Mononuclear cell (primary cell): Measurements from ENCODE around the gene SSRP1. TPM values are rescaled to one million over a fixed set of nuclear protein-coding genes. Genes with fewer than 3 reads are reported as not detected.
"Not testable (repeated sequence)": the region's sequence is repeated elsewhere in the genome, so short reads cannot be mapped to it uniquely, and the experiment has no call there.

ENCODE experiments used
- H3K27me3 ChIP-seq: 2 replicates; pipeline ENCODE4 v1.6.0; 2011; ENCODE audit warnings: low read length, control low read depth; ENCODE audit not compliant: insufficient read depth
- H3K4me1 ChIP-seq: 2 replicates; pipeline ENCODE4 v1.5.1; 2011; ENCODE audit warnings: mild to moderate bottlenecking, low read length, control low read depth; ENCODE audit not compliant: insufficient read depth
- H3K4me3 ChIP-seq: 2 replicates; pipeline ENCODE4 v1.5.1; 2011; ENCODE audit warnings: mild to moderate bottlenecking, low read length, moderate library complexity
- H3K9me3 ChIP-seq: 2 replicates; pipeline ENCODE4 v1.5.1; 2011; ENCODE audit warnings: low read depth, mild to moderate bottlenecking, control low read depth, low read length
- total RNA-seq: library from RNA; depleted of rRNA; stranded (reverse); fragments of >200 nt; gene quantifications from one replicate; pipeline ENCODE4 v1.2.3, GENCODE V29; 2012

Gene SSRP1
- total RNA-seq, 1 donor, result 22.7 TPM

- Histone ChIP-seq H3K4me3 (no peak overlapping the region), H3K27me3 (no peaks in the 10 kb centered on the region), H3K9me3 (no peaks in the 10 kb centered on the region), H3K4me1 (peaks cover 16% of the 10 kb centered on the region)
Measured at GRCh38 chr11:57308426-57309060, 27.1 kb downstream of the SSRP1 start.

- Histone ChIP-seq H3K4me1 (peaks cover 16% of the 10 kb centered on the region), H3K9me3 (no peaks in the 10 kb centered on the region), H3K4me3 (no peak overlapping the region), H3K27me3 (no peaks in the 10 kb centered on the region)
Measured at GRCh38 chr11:57307666-57308270, 27.9 kb downstream of the SSRP1 start.

GRCh38 chr11:57306940-57307565, 28.6 kb downstream of the SSRP1 start:
- Histone ChIP-seq H3K4me1 (peaks cover 15% of the 10 kb centered on the region), H3K4me3 (no peak overlapping the region), H3K9me3 (no peaks in the 10 kb centered on the region), H3K27me3 (no peaks in the 10 kb centered on the region)

GRCh38 chr11:57306161-57306876, 29.4 kb downstream of the SSRP1 start:
- Histone ChIP-seq H3K4me3 (no peak overlapping the region), H3K27me3 (no peaks in the 10 kb centered on the region), H3K9me3 (no peaks in the 10 kb centered on the region), H3K4me1 (peaks cover 7% of the 10 kb centered on the region)

- H3K4me3 ChIP-seq, result no peak overlapping the region
- no peaks in the 10 kb centered on the region for H3K9me3 ChIP-seq
- H3K4me1 ChIP-seq, result no peaks in the 10 kb centered on the region
- H3K27me3 ChIP-seq, result no peaks in the 10 kb centered on the region
Measured at GRCh38 chr11:57305523-57305922, 30.2 kb downstream of the SSRP1 start.

- no peak overlapping the region for H3K4me3 ChIP-seq
- H3K27me3 ChIP-seq, result no peaks in the 10 kb centered on the region
- H3K4me1 ChIP-seq, result no peaks in the 10 kb centered on the region
- H3K9me3 ChIP-seq, result no peaks in the 10 kb centered on the region
Measured at GRCh38 chr11:57303990-57304579, 31.6 kb downstream of the SSRP1 start.

GRCh38 chr11:57303280-57303989, 32.3 kb downstream of the SSRP1 start:
- Histone ChIP-seq H3K4me3 (no peak overlapping the region), H3K9me3 (no peaks in the 10 kb centered on the region), H3K27me3 (no peaks in the 10 kb centered on the region), H3K4me1 (no peaks in the 10 kb centered on the region)

GRCh38 chr11:57302489-57302888, 33.2 kb downstream of the SSRP1 start:
- Histone ChIP-seq H3K27me3 (no peaks in the 10 kb centered on the region), H3K4me3 (no peak overlapping the region), H3K9me3 (no peaks in the 10 kb centered on the region), H3K4me1 (no peaks in the 10 kb centered on the region)

- Histone ChIP-seq H3K9me3 (no peaks in the 10 kb centered on the region), H3K4me1 (no peaks in the 10 kb centered on the region), H3K27me3 (no peaks in the 10 kb centered on the region), H3K4me3 (no peak overlapping the region)
Measured at GRCh38 chr11:57301711-57302423, 33.8 kb downstream of the SSRP1 start.

GRCh38 chr11:57300785-57301184, 34.9 kb downstream of the SSRP1 start:
- no peaks in the 10 kb centered on the region for H3K27me3 ChIP-seq
- H3K4me3 ChIP-seq, result no peak overlapping the region
- H3K9me3 ChIP-seq, result no peaks in the 10 kb centered on the region
- H3K4me1 ChIP-seq, result no peaks in the 10 kb centered on the region

GRCh38 chr11:57299150-57299737, 36.4 kb downstream of the SSRP1 start:
- H3K4me1 ChIP-seq, result no peaks in the 10 kb centered on the region
- H3K9me3 ChIP-seq, result no peaks in the 10 kb centered on the region
- H3K4me3 ChIP-seq, result no peak overlapping the region
- no peaks in the 10 kb centered on the region for H3K27me3 ChIP-seq

GRCh38 chr11:57297221-57297620, 38.5 kb downstream of the SSRP1 start:
- H3K27me3 ChIP-seq, result no peaks in the 10 kb centered on the region

GRCh38 chr11:57296205-57296604, 39.5 kb downstream of the SSRP1 start:
- H3K4me3 ChIP-seq, H3K9me3 ChIP-seq, H3K27me3 ChIP-seq, H3K4me1 ChIP-seq: not testable (repeated sequence)

More at GRCh38 chr11:57297221-57297620, 38.5 kb downstream of the SSRP1 start:
- no peak overlapping the region for H3K4me3 ChIP-seq
- H3K9me3 ChIP-seq, result no peaks in the 10 kb centered on the region
- H3K4me1 ChIP-seq, result no peaks in the 10 kb centered on the region
